WTC11 (cell line): Measurements from ENCODE around the gene TCTN1.

Experiments
- CREB1 ChIP-seq: sonication (generic); formaldehyde crosslinking; IDR thresholded peaks from 2 replicates; pipeline ENCODE4 v1.8.0; 2023; ENCODE audit warnings: mild to moderate bottlenecking, missing genetic modification reagents
- E2F1 ChIP-seq: sonication (generic); formaldehyde crosslinking; IDR thresholded peaks from 2 replicates; pipeline ENCODE4 v1.8.0; 2022; ENCODE audit warnings: mild to moderate bottlenecking, missing genetic modification reagents
- E2F4 ChIP-seq: sonication (generic); formaldehyde crosslinking; IDR thresholded peaks from 2 replicates; pipeline ENCODE4 v1.8.1; 2022; ENCODE audit warnings: low read depth, mild to moderate bottlenecking, moderate library complexity, missing genetic modification reagents, borderline replicate concordance
- MAX ChIP-seq: sonication (generic); formaldehyde crosslinking; IDR thresholded peaks from 2 replicates; pipeline ENCODE4 v1.8.0; 2022; ENCODE audit warnings: mild to moderate bottlenecking, missing genetic modification reagents
- PREB ChIP-seq: sonication (generic); formaldehyde crosslinking; IDR thresholded peaks from 2 replicates; pipeline ENCODE4 v1.8.1; 2022; ENCODE audit warnings: mild to moderate bottlenecking, missing genetic modification reagents, moderate library complexity, borderline replicate concordance
- RELA ChIP-seq: sonication (generic); formaldehyde crosslinking; IDR thresholded peaks from 2 replicates; pipeline ENCODE4 v1.8.1; 2022; ENCODE audit warnings: missing genetic modification reagents, mild to moderate bottlenecking, borderline replicate concordance
- SP1 ChIP-seq: sonication (generic); formaldehyde crosslinking; conservative IDR thresholded peaks from 2 replicates; pipeline ENCODE4 v1.8.1; 2022; ENCODE audit warnings: missing genetic modification reagents
- TCF7 ChIP-seq: sonication (generic); formaldehyde crosslinking; IDR thresholded peaks from 2 replicates; pipeline ENCODE4 v1.8.0; 2022; ENCODE audit warnings: mild to moderate bottlenecking, low read depth, missing genetic modification reagents, moderate library complexity

- TF ChIP-seq MAX (no peak), RELA (CRISPR knock-in tag) (no peak), CREB1 (CRISPR knock-in tag) (no peak), TCF7 (CRISPR knock-in tag) (no peak), E2F4 (CRISPR knock-in tag) (no peak), E2F1 (no peak), PREB (CRISPR knock-in tag) (no peak), SP1 (CRISPR knock-in tag) (no peak)
These were observed 35.5 kb downstream of the TCTN1 start for GRCh38 chr12:110649341-110649847.
